GM21723 (cell line): ENCODE measurements around the gene IVNS1ABP.

Source experiments
- ATAC-seq: cut with Tn5 transposase; IDR thresholded peaks from one replicate; pipeline ENCODE4 v1.9.1; 2021; ENCODE audit warnings: mild to moderate bottlenecking, moderate library complexity; ENCODE audit not compliant: unreplicated experiment

The IVNS1ABP gene

GRCh38 chr1:185295091-185295490 is 22.0 kb downstream of the IVNS1ABP start:
- ATAC-seq, result no peak

- no peak for ATAC-seq
Observed at GRCh38 chr1:185293967-185294542, 23.0 kb downstream of the IVNS1ABP start.

GRCh38 chr1:185292237-185292636 is 24.8 kb downstream of the IVNS1ABP start:
- no peak for ATAC-seq

GRCh38 chr1:185291652-185292051 is 25.4 kb downstream of the IVNS1ABP start:
- no peak for ATAC-seq

- ATAC-seq, result no peak
Observed at GRCh38 chr1:185291159-185291558, 25.9 kb downstream of the IVNS1ABP start.

GRCh38 chr1:185289880-185290279 is 27.2 kb downstream of the IVNS1ABP start:
- no peak for ATAC-seq

- no peak for ATAC-seq
Observed at GRCh38 chr1:185288435-185288834, 28.6 kb downstream of the IVNS1ABP start.

GRCh38 chr1:185287451-185287850 is 29.6 kb downstream of the IVNS1ABP start:
- no peak for ATAC-seq

DNA sequence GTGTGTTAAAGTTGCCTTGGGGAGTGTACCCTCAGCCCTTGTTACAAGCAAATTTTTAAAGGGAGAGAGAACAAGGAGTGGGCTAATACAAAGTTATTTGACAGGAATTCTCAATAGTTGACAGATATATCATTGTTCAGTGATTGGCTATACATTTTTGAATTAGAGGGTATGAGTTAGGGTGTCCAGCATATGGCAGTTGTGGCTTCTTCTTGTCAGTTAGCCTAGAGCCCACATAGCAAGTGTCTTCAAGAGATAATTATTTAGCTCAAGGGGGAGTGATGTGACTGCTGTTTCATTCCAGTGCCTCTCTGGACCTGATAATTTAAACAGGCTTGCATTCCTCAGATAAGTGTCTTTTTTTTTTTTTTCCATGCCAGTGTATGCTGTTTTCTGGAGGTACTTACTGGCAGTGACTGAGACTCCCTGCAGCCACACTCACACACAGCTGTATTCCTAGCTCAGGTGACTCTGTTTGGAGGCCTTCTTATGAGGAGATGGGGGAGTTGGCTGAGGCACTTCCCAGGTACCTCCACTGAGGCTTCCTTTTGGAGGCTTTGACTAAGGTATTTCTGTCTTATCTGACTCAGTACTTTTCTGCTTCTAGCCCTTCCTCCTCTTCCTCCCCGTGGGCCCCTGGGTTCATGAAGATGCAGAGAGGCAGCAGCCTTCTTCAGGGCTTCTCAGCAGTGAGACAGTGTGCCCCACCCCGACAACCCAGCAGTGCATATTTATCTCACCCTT is 32.3 kb downstream of the IVNS1ABP start:
- no peak for ATAC-seq

DNA sequence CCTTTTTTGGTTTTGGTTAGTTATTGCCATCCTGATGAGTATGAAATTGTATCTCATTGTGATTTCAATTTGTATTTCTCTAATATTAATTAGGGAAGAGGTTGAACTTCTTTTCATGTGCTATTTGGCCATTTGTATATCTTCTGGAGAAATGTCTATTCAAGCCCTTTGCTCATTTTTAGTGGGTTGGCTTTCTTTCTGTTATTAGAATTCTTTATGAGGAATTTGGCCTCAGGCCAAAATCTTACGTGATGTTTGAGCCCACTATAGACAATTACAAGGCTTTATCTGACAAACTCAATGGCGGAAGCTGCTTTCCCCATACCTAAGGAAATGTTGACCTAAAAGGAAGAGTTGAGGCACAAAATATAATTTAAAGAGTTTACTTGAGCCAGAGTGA is 32.9 kb downstream of the IVNS1ABP start:
- no peak for ATAC-seq

DNA sequence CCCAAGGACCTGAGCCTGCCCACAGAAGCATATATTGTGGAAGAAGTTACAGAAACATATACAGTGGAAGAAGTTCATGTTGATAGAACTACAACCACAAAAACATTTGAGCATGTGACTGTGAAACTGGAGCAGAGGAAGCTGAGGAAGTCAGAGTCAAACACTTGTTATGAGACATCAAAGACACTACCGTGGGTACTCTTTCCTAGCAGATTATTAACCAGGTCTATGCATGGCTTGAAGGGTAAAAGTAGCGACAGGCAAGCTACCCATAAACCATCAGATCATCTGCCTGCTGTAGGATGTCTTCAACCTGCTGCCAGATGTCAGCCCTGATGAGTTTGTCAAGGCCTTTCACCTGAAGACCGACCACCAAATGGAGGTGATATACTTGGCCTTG is 35.8 kb downstream of the IVNS1ABP start:
- peak; percentile 74 for ATAC-seq

DNA sequence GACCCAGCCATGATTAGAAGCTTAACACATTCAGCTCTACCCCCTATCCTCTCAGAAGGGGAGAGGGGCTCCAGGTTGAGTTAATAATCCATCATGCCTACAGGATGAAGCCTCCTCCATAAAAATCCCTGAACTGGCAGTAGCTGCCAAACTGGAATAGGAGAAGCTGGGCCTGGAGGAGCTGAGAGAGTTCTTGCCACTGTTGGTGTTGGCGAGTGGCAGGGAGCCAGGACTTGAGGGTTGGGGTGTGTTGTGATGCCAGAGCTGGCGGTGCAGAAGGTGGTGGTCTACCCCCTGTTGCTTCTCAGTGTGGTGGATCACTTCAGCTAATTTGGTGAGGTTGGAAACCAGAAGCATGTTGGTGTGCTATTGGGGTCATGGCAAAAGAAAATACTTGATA is 36.5 kb downstream of the IVNS1ABP start:
- ATAC-seq, result no peak

DNA sequence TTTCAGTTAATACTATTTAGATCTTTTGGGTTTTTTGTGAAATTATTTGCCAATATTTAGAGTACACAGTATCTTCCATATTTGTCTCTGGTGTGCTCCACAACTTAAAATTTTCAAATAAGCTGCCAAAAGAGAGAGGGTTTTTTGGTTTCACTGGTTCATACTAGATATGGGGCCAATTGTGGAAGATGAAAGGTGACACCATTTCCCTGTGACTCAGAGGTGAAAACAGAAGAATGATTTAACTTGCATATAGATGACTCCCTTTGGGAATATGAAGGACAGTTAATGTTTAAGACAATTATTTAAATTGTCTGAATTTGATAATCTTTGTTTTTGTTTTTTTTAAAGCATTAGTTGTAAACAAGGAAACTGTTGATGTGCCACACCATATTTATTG is 37.5 kb downstream of the IVNS1ABP start:
- no peak for ATAC-seq

DNA sequence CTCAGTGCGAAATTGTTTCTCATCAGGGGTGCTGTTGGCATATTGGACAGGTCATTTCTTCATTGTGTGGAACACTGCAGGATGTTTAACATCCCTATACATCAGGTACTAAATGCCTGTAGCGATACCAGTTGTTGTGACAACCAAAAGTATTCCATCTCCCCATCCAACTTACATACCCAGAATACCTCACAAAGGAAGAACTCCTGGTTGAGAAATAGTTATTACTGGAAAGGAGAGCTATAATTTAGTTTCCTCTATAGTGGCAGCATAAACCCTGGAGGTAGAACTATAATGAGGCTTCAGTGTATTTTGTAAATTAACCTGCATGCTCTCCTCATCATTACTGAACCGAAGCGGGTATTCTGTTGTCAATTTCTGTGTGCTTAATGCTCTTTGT is 45.1 kb downstream of the IVNS1ABP start:
- no peak for ATAC-seq

DNA sequence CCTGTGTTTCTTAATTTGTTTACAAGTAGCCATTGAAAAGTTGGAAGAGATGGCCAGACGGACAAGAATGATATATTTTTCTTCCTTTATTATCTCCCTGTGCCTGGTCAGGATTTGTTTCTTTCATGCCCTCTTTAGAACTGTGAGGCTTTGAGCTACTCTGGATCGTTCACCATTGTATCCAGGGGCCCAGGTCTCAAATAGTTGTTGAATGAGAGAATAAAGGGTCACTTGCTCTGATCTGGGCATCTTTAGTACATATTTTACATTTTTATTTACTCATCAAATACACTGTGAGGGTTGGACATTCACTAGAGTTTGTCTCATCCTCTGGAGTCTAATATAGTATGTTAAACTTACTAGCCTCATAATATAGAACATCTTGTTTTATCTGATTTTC is 48.7 kb downstream of the IVNS1ABP start:
- no peak for ATAC-seq

- no peak for ATAC-seq
Observed at GRCh38 chr1:185267701-185268100, 49.3 kb downstream of the IVNS1ABP start.

DNA sequence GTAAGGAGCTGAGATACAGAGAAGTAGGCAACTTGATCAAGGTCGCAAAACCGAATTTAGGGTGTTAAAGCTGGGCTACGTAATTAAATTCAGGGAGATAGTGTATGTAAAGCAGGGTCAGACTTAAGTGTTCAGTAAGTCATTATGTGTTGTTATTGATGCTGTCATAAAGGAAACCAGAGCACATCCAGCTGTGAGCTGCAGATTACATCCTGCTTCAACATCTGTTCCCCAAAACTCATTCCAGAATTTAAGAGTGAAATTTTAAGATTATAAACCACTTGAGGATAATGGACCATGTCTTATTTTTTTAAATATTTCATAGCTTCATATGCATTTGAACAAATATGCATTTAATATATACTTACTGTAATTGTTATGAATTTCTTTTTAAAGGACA is 49.7 kb downstream of the IVNS1ABP start:
- no peak for ATAC-seq

GRCh38 chr1:185265314-185265713 is 51.7 kb downstream of the IVNS1ABP start:
- ATAC-seq, result no peak

GRCh38 chr1:185263780-185264179 is 53.3 kb downstream of the IVNS1ABP start:
- no peak for ATAC-seq

GRCh38 chr1:185263292-185263691 is 53.8 kb downstream of the IVNS1ABP start:
- no peak for ATAC-seq

DNA sequence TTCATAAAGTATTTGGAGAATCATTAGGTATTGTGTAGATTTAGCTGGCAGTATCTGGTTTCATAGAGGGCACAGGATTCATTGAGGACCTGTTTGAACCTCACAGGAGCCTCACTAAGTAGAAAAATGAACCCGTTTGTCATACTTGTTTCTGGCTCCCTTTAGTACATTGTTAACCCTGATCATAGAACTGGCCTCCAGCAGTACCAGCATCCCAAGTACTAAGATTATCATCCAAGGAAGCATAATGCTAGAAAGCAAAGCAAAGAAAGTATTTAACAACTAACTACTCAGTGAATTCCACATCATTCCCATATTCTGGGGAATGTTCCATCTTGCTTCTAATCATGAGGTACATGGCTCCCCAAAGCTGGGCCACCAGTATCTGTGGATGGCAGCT is 54.9 kb downstream of the IVNS1ABP start:
- ATAC-seq, result no peak

- ATAC-seq, result no peak
Observed at GRCh38 chr1:185260611-185261010, 56.4 kb downstream of the IVNS1ABP start.

- no peak for ATAC-seq
Observed at GRCh38 chr1:185258676-185259075, 58.4 kb downstream of the IVNS1ABP start.
